K562 (cell line): ENCODE measurements around the gene IRF1. TPM values are rescaled to one million over a fixed set of nuclear protein-coding genes. Genes with fewer than 3 reads are reported as not detected.
A peak's percentile ranks its signal among the peaks of the same experiment; 100 is the strongest.

ENCODE experiments used
- ATAC-seq: fragments of 200-7000 bp; cut with Tn5 transposase; 3 replicates; pipeline ENCODE4 v1.9.1; 2020; ENCODE audit warnings: moderate library complexity
- BruUV-seq: library from RNA; stranded (reverse); fragments of 400-500 nt; replicated peaks from 2 replicates; lab custom pipeline; 2021; lab: Mats Ljungman, UMichigan
- CTCF ChIA-PET: fragments of 300-600 bp; formaldehyde crosslinking; extraction: SDS; loops from one replicate; lab custom pipeline; 2021; ENCODE audit warnings: low intra/inter-chr PET ratio; lab: Yijun Ruan, JAX
- POLR2A ChIA-PET: fragments of 300-600, 350-650 bp; sonication (Branson Sonifier 250); formaldehyde crosslinking; extraction: SDS; loops from one replicate; lab custom pipeline; 2021; ENCODE audit warnings: antibody characterized with exemption, inconsistent platforms; lab: Yijun Ruan, JAX
- DNase-seq, 4 experiments: peaks; one replicate each; pipeline versions ENCODE4 v3.0.0 to v3.0.0-alpha.2; 2011 to 2018; ENCODE audit warnings: low spot score in 3 of 4, mixed read lengths in 3 of 4; ENCODE audit errors: extremely low read depth in 1 of 4
- FAIRE-seq: peaks from 2 replicates; lab custom pipeline; 2011; peaks lifted over from hg19 to GRCh38; lab: Jason Lieb, UNC
- H2AFZ ChIP-seq: 2 replicates; pipeline ENCODE4 v1.6.0; 2011; ENCODE audit warnings: low read depth, low read length, control low read depth, inconsistent platforms
- H3K27ac ChIP-seq: fragments of 200-600 bp; 3 replicates; pipeline ENCODE4 v1.8.0; 2011; ENCODE audit warnings: low read depth, mild to moderate bottlenecking, control low read depth, inconsistent platforms, low read length, moderate library complexity, mixed read lengths; ENCODE audit errors: extremely low read depth
- H3K27me3 ChIP-seq, 2 experiments: fragments of 300-600 bp in 1 of 2; 2 replicates in 1 of 2; 3 replicates in 1 of 2; pipeline versions ENCODE4 v1.6.0 to v1.8.0; 2011; ENCODE audit warnings: inconsistent platforms in 2 of 2, low read length in 2 of 2, mild to moderate bottlenecking in 1 of 2, mixed read lengths in 1 of 2, moderate library complexity in 1 of 2; ENCODE audit not compliant: control insufficient read depth in 2 of 2, insufficient read depth in 2 of 2
- H3K36me3 ChIP-seq: fragments of 300-600 bp; 3 replicates; pipeline ENCODE4 v1.8.0; 2011; ENCODE audit warnings: mild to moderate bottlenecking, low read length, inconsistent platforms; ENCODE audit not compliant: control insufficient read depth, insufficient read depth
- H3K4me1 ChIP-seq, 2 experiments: fragments of 200-600 bp in 1 of 2; replicated peaks in 1 of 2; 2 replicates in 1 of 2; 3 replicates in 1 of 2; pipeline versions ENCODE4 v1.5.1 to v1.8.0; 2011; ENCODE audit warnings: inconsistent platforms in 2 of 2, low read length in 2 of 2, mild to moderate bottlenecking in 1 of 2, mixed read lengths in 1 of 2, moderate library complexity in 1 of 2; ENCODE audit not compliant: control insufficient read depth in 2 of 2, insufficient read depth in 2 of 2
- H3K4me2 ChIP-seq: 2 replicates; pipeline ENCODE4 v1.6.1; 2011; ENCODE audit warnings: low read length, control low read depth, inconsistent platforms, mixed read lengths; ENCODE audit not compliant: insufficient read depth
- H3K4me3 ChIP-seq: fragments of 200-600 bp; sonication (generic), shearing (Covaris generic); 2 replicates; pipeline ENCODE4 v1.5.1; 2016; ENCODE audit warnings: control low read depth, inconsistent platforms
- H3K79me2 ChIP-seq: fragments of 200-600 bp; 3 replicates; pipeline ENCODE4 v1.8.0; 2011; ENCODE audit warnings: low read length, inconsistent platforms; ENCODE audit not compliant: control insufficient read depth, insufficient read depth
- H3K9ac ChIP-seq, 2 experiments: 2 replicates each; pipeline versions ENCODE4 v1.6.0 to v1.6.1; 2011; ENCODE audit warnings: low read depth in 2 of 2, low read length in 2 of 2, control low read depth in 1 of 2, inconsistent platforms in 1 of 2, mild to moderate bottlenecking in 1 of 2, mixed read lengths in 1 of 2; ENCODE audit not compliant: insufficient read depth in 1 of 2
- H3K9me1 ChIP-seq: one replicate; pipeline ENCODE4 v1.6.0; 2011; ENCODE audit warnings: inconsistent platforms, mild to moderate bottlenecking, low read length, moderate library complexity; ENCODE audit not compliant: control insufficient read depth, insufficient read depth
- H3K9me3 ChIP-seq: replicated peaks from 2 replicates; pipeline ENCODE4 v1.5.1; 2011; ENCODE audit warnings: low read depth, low read length, inconsistent platforms; ENCODE audit not compliant: control insufficient read depth, insufficient read depth
- H4K20me1 ChIP-seq: replicated peaks from 2 replicates; pipeline ENCODE4 v1.6.1; 2011; ENCODE audit warnings: low read length, inconsistent platforms, mixed read lengths; ENCODE audit not compliant: control insufficient read depth, insufficient read depth
- HIVEP1 ChIP-seq: fragments of 250-450 bp; sonication (Bioruptor Pico); IDR thresholded peaks from 2 replicates; pipeline ENCODE4 v1.4.0; 2020; ENCODE audit warnings: mild to moderate bottlenecking
- NCOA6 ChIP-seq: fragments of 450-650 bp; IDR thresholded peaks from 2 replicates; pipeline ENCODE4 v1.6.1; 2017; ENCODE audit warnings: mild to moderate bottlenecking
- NR2C2 ChIP-seq, 2 experiments: fragments of 200-800 bp in 1 of 2; sonication (Bioruptor generic) in 1 of 2; sonication (generic) in 1 of 2; formaldehyde crosslinking in 1 of 2; IDR thresholded peaks; 2 replicates each; pipeline versions ENCODE4 v1.6.1 to v1.8.0; 2016 to 2022; ENCODE audit warnings: mild to moderate bottlenecking in 1 of 2, missing compliant biosample characterization in 1 of 2, missing genetic modification characterization in 1 of 2, missing genetic modification reagents in 1 of 2
- PHB2 ChIP-seq: fragments of 450-650 bp; IDR thresholded peaks from 2 replicates; pipeline ENCODE4 v1.6.1; 2017; ENCODE audit warnings: low read depth
- PRMT5 ChIP-seq: sonication (generic); formaldehyde crosslinking; IDR thresholded peaks from 2 replicates; pipeline ENCODE4 v1.5.0; 2020; ENCODE audit warnings: missing genetic modification reagents
- ZNF253 ChIP-seq: fragments of 250-450 bp; sonication (Bioruptor Pico); conservative IDR thresholded peaks from 2 replicates; pipeline ENCODE4 v1.6.1; 2021; ENCODE audit warnings: mild to moderate bottlenecking
- WGBS: fragments of 100-300 bp; shearing (Covaris generic); methylation state at CpG from one replicate; pipeline ENCODE4 v1.1.6; 2016; ENCODE audit warnings: low coverage, mixed read lengths; ENCODE audit not compliant: insufficient coverage; ENCODE audit errors: missing lambda C conversion rate; 5-methylcytosine and 5-hydroxymethylcytosine counted together
- in situ Hi-C: fragments of 300-500 bp; cut with MboI; formaldehyde crosslinking; loops from 4 replicates; pipeline ENCODE4 v1.15.0; 2018; ENCODE audit warnings: inconsistent platforms, mixed read lengths
- intact Hi-C: fragments of 100-400 bp; cut with micrococcal nuclease; formaldehyde crosslinking; loops from 2 replicates; pipeline ENCODE4 v1.14.2; 2022
- polyA plus RNA-seq, 8 experiments: library from polyadenylated mRNA; depleted of rRNA in 4 of 8; stranded (reverse) in 5 of 8; unstranded in 3 of 8; fragments of >200 nt; fragmentation: Nextera tagmentation in 2 of 8; fragmentation: Illumina TruSeq in 1 of 8; extraction: Ambion mirVana in 2 of 8; extraction: Trizol in 1 of 8; gene quantifications; 2 replicates each; pipeline versions ENCODE4 v1.2.1 to v1.2.3, GENCODE V29; 2011 to 2014; ENCODE audit warnings: inconsistent platforms in 1 of 8, missing spikeins in 1 of 8
- total RNA-seq, 7 experiments: library from RNA; depleted of rRNA in 6 of 7; stranded (reverse); fragments of >200 nt in 6 of 7; fragmentation: Illumina TruSeq in 2 of 7; extraction: Trizol in 2 of 7; gene quantifications; 2 replicates each; pipeline versions ENCODE4 v1.2.1 to v1.2.3, GENCODE V29; 2011 to 2021; ENCODE audit warnings: low replicate concordance in 1 of 7
- TF ChIP-seq, protein P1 (sequence below), 2 experiments: fragments of 450-650 bp in 1 of 2; sonication (generic) in 1 of 2; formaldehyde crosslinking; conservative IDR thresholded peaks; 2 replicates each; pipeline versions ENCODE4 v1.4.0 to v1.8.1; 2020 to 2022; ENCODE audit warnings: mild to moderate bottlenecking in 1 of 2, missing genetic modification reagents in 1 of 2
- TF ChIP-seq, protein P2 (sequence below): IDR thresholded peaks from 2 replicates; pipeline ENCODE4 v1.6.1; 2012; ENCODE audit warnings: low read depth, low read length, improper control_type of control experiment, borderline replicate concordance

The IRF1 gene
- total and polyA plus RNA-seq, 9 of the 15 experiments (the other 6 are each of a cell fraction or from before 2014, with no cell fraction given) = 1.1 to 12.3 (median 5.9) TPM

- no peaks in the 10 kb centered on the region for H3K36me3 ChIP-seq
- peaks cover 18 to 29% of the 10 kb centered on the region in 2 experiments; a peak in 4 of 5 replicates for H3K4me1 ChIP-seq
- H3K27ac ChIP-seq = no peak overlapping the region
- H3K27me3 ChIP-seq = no peaks in the 10 kb centered on the region
- FAIRE-seq (no peak), ATAC-seq (no peak), DNase-seq (no peak)
- CTCF ChIA-PET = no interaction called here
- H3K9ac ChIP-seq = peak overlapping the region in 1 of 2 experiments; percentile 28; a peak in 1 of 4 replicates
- no peaks in the 10 kb centered on the region for H3K9me1 ChIP-seq
- H2AFZ ChIP-seq = peak overlapping the region; percentile 11; the same call in 1 of the 2 replicates
- no peak overlapping the region for H3K4me3 ChIP-seq
- no peak overlapping the region for H3K4me2 ChIP-seq
- no peaks in the 10 kb centered on the region for H4K20me1 ChIP-seq
- WGBS = 96% methylated on average over 3 of the region's 3 CpGs
- H3K79me2 ChIP-seq = no peaks in the 10 kb centered on the region
- intact Hi-C loops (loop anchor here (1.0 kb wide), 1 partner anchor 23 kb away; no protein-coding TSS in a partner anchor), in situ Hi-C loops (no loop called here)
- no peaks in the 10 kb centered on the region for H3K9me3 ChIP-seq
- POLR2A ChIA-PET = interaction anchor here (0.9 to 3.7 kb wide), 9 partner anchors 10 to 435 kb away, joined by 3 to 26 read pairs (median 4); no protein-coding TSS in a partner anchor
- TF ChIP-seq, protein P1, sequence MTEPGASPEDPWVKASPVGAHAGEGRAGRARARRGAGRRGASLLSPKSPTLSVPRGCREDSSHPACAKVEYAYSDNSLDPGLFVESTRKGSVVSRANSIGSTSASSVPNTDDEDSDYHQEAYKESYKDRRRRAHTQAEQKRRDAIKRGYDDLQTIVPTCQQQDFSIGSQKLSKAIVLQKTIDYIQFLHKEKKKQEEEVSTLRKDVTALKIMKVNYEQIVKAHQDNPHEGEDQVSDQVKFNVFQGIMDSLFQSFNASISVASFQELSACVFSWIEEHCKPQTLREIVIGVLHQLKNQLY (CRISPR knock-in tag; conservative IDR thresholded peaks at IDR 0.05) = no peak
- TF ChIP-seq, protein P2, sequence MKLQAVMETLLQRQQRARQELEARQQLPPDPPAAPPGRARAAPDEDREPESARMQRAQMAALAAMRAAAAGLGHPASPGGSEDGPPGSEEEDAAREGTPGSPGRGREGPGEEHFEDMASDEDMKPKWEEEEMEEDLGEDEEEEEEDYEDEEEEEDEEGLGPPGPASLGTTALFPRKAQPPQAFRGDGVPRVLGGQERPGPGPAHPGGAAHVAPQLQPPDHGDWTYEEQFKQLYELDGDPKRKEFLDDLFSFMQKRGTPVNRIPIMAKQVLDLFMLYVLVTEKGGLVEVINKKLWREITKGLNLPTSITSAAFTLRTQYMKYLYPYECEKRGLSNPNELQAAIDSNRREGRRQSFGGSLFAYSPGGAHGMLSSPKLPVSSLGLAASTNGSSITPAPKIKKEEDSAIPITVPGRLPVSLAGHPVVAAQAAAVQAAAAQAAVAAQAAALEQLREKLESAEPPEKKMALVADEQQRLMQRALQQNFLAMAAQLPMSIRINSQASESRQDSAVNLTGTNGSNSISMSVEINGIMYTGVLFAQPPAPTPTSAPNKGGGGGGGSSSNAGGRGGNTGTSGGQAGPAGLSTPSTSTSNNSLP = no peak
- TF ChIP-seq PRMT5 (CRISPR knock-in tag) (no peak), HIVEP1 (CRISPR knock-in tag) (no peak), NCOA6 (no peak), NR2C2 (CRISPR knock-in tag; IDR thresholded peaks at IDR 0.05) (no peak), NR2C2 (tag; IDR thresholded peaks at IDR 0.05) (peak; percentile 7; the same call in 1 of the 2 replicates), ZNF253 (CRISPR knock-in tag) (no peak), PHB2 (no peak)
- BruUV-seq = no TSS peak
These were observed 53.6 kb downstream of the IRF1 start for GRCh38 chr5:132436936-132437335.
